ENCODE measurements around the gene KCNK10. TPM values are rescaled to one million over a fixed set of nuclear protein-coding genes. Genes with fewer than 3 reads are reported as not detected.

Gene KCNK10
- total and polyA plus RNA-seq, 4 experiments from 2014 or later: not detected

DNA sequence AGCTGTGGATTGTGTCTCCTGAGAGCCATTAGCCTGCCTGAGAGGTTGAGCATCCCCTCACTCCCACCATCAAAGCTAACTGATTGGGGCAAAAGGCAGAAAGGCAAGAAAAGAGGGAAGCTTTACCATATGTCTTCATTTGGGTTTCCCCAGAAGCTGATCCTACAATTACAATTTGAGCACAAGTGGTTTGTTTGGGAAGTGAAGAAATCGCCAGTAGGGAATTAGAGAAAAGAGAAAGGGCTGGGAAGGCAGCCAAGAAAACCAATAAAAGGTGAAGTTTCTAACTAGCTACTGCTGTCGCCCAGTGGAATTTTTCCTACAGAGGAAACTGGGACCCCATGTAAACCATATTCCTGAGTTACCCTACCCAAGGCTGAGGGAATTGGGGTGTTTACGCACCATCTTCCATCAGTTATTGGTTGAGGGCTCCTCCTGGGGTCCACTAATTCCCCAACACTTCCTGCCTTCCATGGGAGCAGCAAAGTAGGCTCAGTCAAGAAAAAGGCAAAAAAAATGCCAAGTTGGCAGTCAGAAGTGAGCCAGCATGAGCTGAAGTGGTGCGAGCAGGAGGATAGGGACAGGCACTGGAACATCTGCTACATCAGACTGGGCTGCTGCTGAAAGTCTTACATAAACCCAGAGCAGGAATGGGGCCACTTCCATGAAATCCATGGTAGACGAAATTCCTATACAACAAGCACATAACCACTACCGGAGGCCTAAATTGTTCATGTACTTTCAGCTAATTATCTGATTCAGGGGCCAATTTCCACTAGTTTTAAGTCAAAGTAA is 17.3 kb downstream of the KCNK10 start:
- intact Hi-C loops (cut with micrococcal nuclease): no loop called here
- Histone ChIP-seq H3K9me3 (ENCODE audit: control insufficient read depth in 1 of 2, low read length in 2 of 2) (no peaks in the 10 kb centered on the region), H3K27ac (ENCODE audit: low read depth, low read length) (no peak overlapping the region), H3K27me3 (ENCODE audit: insufficient read depth, low read length) (no peaks in the 10 kb centered on the region), H3K36me3 (ENCODE audit: insufficient read depth, low read length) (no peaks in the 10 kb centered on the region), H3K4me1 (ENCODE audit: insufficient read depth, low read length) (no peaks in the 10 kb centered on the region), H3K4me3 (ENCODE audit: low read length in 2 of 2) (no peak overlapping the region)
- no peaks in the 10 kb centered on the region for H3K4me1 Mint-ChIP-seq
- H3K4me3 Mint-ChIP-seq: no peak overlapping the region
- peaks cover 3 to 10% of the 10 kb centered on the region in 2 donors for H3K27me3 Mint-ChIP-seq
- CTCF ChIA-PET (ENCODE audit: partially characterized antibody): no interaction called here
- POLR2A ChIA-PET (ENCODE audit: partially characterized antibody): no interaction called here
- no peak for DNase-seq
- H3K9me3 Mint-ChIP-seq: peaks cover 0 to 4% (median 0%) of the 10 kb centered on the region in 8 donors
- H3K27ac Mint-ChIP-seq: no peak overlapping the region
- H3K36me3 Mint-ChIP-seq: no peaks in the 10 kb centered on the region

DNA sequence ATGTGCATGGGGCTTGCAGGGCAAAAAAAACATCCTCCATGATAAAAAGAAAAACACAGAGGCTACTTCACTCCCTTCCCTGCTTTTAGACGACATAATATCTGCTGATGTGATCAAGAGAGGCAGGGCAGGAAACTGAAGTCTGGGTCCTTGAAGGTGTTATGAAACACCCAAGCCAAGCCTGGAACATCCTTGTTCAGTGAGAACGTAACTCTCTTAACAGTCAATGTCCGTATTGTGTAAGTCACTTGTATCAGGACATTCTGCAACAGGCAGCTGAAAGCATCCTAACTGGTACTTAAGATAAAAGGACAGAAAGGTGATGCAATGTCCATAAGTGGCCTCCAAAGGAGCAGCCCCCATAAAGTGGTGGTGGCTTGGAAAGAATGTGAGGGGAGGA is 20.0 kb downstream of the KCNK10 start:
- CTCF ChIA-PET (ENCODE audit: partially characterized antibody): no interaction called here
- intact Hi-C loops (cut with micrococcal nuclease): no loop called here

DNA sequence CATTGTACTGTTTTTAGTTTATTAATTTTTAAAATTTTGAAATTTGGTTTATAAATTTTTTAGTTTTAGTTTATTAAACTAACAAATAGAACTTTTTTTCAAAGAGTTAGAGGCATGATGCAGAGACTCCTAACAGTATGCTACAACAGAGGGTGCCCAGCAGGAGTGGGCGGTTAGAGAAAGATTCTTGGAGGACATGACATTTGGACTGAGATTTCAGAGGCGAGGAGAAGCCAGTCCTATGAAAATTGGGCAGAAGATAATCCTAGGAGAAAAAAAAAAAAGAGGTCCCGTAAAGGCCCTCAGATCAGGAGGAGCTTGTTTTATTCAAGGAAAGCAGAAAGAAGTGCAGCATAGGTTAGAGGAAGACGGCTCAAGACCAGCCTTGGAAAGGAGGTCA is 21.7 kb downstream of the KCNK10 start:
- peaks cover 0 to 3% (median 0%) of the 10 kb centered on the region in 8 donors for H3K9me3 Mint-ChIP-seq
- ChIA-PET POLR2A (ENCODE audit: partially characterized antibody) (no interaction called here), CTCF (ENCODE audit: partially characterized antibody) (no interaction called here)
- Histone ChIP-seq H3K27ac (ENCODE audit: low read depth, low read length) (no peak overlapping the region), H3K36me3 (ENCODE audit: insufficient read depth, low read length) (no peaks in the 10 kb centered on the region), H3K9me3 (ENCODE audit: control insufficient read depth in 1 of 2, low read length in 2 of 2) (no peaks in the 10 kb centered on the region), H3K4me1 (ENCODE audit: insufficient read depth, low read length) (no peaks in the 10 kb centered on the region), H3K27me3 (ENCODE audit: insufficient read depth, low read length) (no peaks in the 10 kb centered on the region), H3K4me3 (ENCODE audit: low read length in 2 of 2) (no peak overlapping the region)
- peaks cover 0 to 3% (median 3%) of the 10 kb centered on the region in 4 donors for H3K4me1 Mint-ChIP-seq
- intact Hi-C loops (cut with micrococcal nuclease): no loop called here
- H3K27ac Mint-ChIP-seq: no peak overlapping the region
- peaks cover 17 to 25% of the 10 kb centered on the region in 2 donors for H3K27me3 Mint-ChIP-seq
- no peak overlapping the region for H3K4me3 Mint-ChIP-seq
- H3K36me3 Mint-ChIP-seq: no peaks in the 10 kb centered on the region
- no peak for DNase-seq

More for the DNA sequence above, 20.0 kb downstream of the KCNK10 start:
- Histone ChIP-seq H3K27me3 (ENCODE audit: insufficient read depth, low read length) (no peaks in the 10 kb centered on the region), H3K27ac (ENCODE audit: low read depth, low read length) (no peak overlapping the region), H3K4me1 (ENCODE audit: insufficient read depth, low read length) (no peaks in the 10 kb centered on the region), H3K36me3 (ENCODE audit: insufficient read depth, low read length) (no peaks in the 10 kb centered on the region), H3K4me3 (ENCODE audit: low read length in 2 of 2) (no peak overlapping the region), H3K9me3 (ENCODE audit: control insufficient read depth in 1 of 2, low read length in 2 of 2) (no peaks in the 10 kb centered on the region)
- DNase-seq: no peak
- Mint-ChIP-seq H3K27me3 (peaks cover 14 to 23% of the 10 kb centered on the region in 2 donors), H3K27ac (no peak overlapping the region), H3K4me1 (peaks cover 0 to 3% (median 3%) of the 10 kb centered on the region in 4 donors), H3K9me3 (peaks cover 0 to 4% (median 0%) of the 10 kb centered on the region in 8 donors), H3K36me3 (no peaks in the 10 kb centered on the region), H3K4me3 (no peak overlapping the region)
- POLR2A ChIA-PET (ENCODE audit: partially characterized antibody): no interaction called here

- CTCF ChIA-PET (ENCODE audit: partially characterized antibody): no interaction called here
- Mint-ChIP-seq H3K36me3 (no peaks in the 10 kb centered on the region), H3K9me3 (peaks cover 0 to 3% (median 0%) of the 10 kb centered on the region in 8 donors), H3K4me1 (peaks cover 0 to 3% (median 3%) of the 10 kb centered on the region in 4 donors), H3K4me3 (no peak overlapping the region), H3K27me3 (peaks cover 17 to 26% of the 10 kb centered on the region in 2 donors), H3K27ac (no peak overlapping the region)
- intact Hi-C loops (cut with micrococcal nuclease): no loop called here
- no peak overlapping the region for H3K27ac ChIP-seq (ENCODE audit: low read depth, low read length)
- H3K4me3 ChIP-seq (ENCODE audit: low read length in 2 of 2): no peak overlapping the region
- no peaks in the 10 kb centered on the region for H3K9me3 ChIP-seq (ENCODE audit: control insufficient read depth in 1 of 2, low read length in 2 of 2)
- no peaks in the 10 kb centered on the region for H3K36me3 ChIP-seq (ENCODE audit: insufficient read depth, low read length)
- POLR2A ChIA-PET (ENCODE audit: partially characterized antibody): no interaction called here
- H3K27me3 ChIP-seq (ENCODE audit: insufficient read depth, low read length): no peaks in the 10 kb centered on the region
- DNase-seq: no peak
- H3K4me1 ChIP-seq (ENCODE audit: insufficient read depth, low read length): no peaks in the 10 kb centered on the region
These were observed 22.3 kb downstream of the KCNK10 start for GRCh38 chr14:88300817-88301216.

DNA sequence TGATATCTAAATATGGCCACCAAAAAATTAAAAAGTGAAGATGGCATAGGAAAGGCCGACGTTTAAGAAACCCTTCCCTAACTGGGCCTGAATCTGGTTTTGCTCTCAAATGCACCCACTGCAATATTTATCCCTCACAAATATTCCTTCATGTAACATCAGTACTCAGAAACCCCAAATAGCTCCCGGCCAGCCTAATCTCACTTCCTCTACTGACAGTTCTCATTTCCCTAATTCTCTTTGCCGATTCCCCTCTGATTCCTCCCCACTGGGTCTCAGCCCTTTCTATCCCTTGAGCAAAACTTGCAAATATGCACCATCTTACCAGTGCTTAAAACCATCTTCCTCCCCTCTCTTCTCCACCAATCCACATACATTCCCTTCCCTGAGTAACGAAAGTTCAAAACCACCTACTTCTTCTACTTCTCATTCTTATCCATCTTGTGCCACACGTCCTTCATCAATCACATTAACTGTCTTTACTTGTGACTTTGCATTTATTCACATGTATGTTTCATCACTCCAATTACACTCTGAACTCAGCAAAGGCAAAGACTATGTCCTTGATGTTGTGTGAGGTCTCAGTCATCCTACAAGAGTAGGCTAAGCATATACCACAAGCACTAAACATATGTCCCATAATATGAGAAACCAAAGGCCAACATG is 23.1 kb downstream of the KCNK10 start:
- intact Hi-C loops (cut with micrococcal nuclease): no loop called here
- H3K4me3 ChIP-seq (ENCODE audit: low read length in 2 of 2): no peak overlapping the region
- no peaks in the 10 kb centered on the region for H3K27me3 ChIP-seq (ENCODE audit: insufficient read depth, low read length)
- no peak overlapping the region for H3K27ac ChIP-seq (ENCODE audit: low read depth, low read length)
- ChIA-PET CTCF (ENCODE audit: partially characterized antibody) (no interaction called here), POLR2A (ENCODE audit: partially characterized antibody) (no interaction called here)
- Mint-ChIP-seq H3K27me3 (peaks cover 17 to 26% of the 10 kb centered on the region in 2 donors), H3K4me3 (peak overlapping the region in 1 of 8 donors; percentile 2), H3K4me1 (peaks cover 0 to 3% (median 3%) of the 10 kb centered on the region in 4 donors), H3K9me3 (peaks cover 0 to 3% (median 0%) of the 10 kb centered on the region in 8 donors), H3K27ac (no peak overlapping the region), H3K36me3 (no peaks in the 10 kb centered on the region)
- H3K9me3 ChIP-seq (ENCODE audit: control insufficient read depth in 1 of 2, low read length in 2 of 2): no peaks in the 10 kb centered on the region
- DNase-seq: no peak
- H3K36me3 ChIP-seq (ENCODE audit: insufficient read depth, low read length): no peaks in the 10 kb centered on the region
- no peaks in the 10 kb centered on the region for H3K4me1 ChIP-seq (ENCODE audit: insufficient read depth, low read length)

DNA sequence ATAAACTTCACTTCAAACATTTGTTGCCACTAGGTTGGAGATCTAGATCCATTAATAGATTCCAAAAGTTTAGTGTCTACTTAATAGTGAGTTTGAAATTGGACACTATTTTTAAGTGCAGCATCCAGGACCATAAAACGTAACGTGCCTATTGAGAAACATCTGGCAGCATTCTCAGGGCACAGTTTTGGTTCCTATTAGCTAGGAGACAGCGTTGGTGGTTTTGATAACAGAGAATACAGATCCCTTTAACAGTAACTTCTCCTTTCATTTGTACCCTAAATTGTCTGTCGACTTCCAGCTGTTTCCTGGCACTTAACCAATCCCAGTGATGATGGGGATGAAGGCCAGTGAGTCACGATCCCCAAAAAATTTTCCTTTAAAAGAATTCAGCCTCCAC is 25.8 kb downstream of the KCNK10 start:
- peaks cover 0 to 5% (median 0%) of the 10 kb centered on the region in 8 donors for H3K9me3 Mint-ChIP-seq
- H3K27me3 Mint-ChIP-seq: peaks cover 23 to 26% of the 10 kb centered on the region in 2 donors
- Histone ChIP-seq H3K27me3 (ENCODE audit: insufficient read depth, low read length) (no peaks in the 10 kb centered on the region), H3K4me3 (ENCODE audit: low read length in 2 of 2) (no peak overlapping the region), H3K27ac (ENCODE audit: low read depth, low read length) (no peak overlapping the region), H3K9me3 (ENCODE audit: control insufficient read depth in 1 of 2, low read length in 2 of 2) (no peaks in the 10 kb centered on the region), H3K36me3 (ENCODE audit: insufficient read depth, low read length) (no peaks in the 10 kb centered on the region), H3K4me1 (ENCODE audit: insufficient read depth, low read length) (no peaks in the 10 kb centered on the region)
- ChIA-PET CTCF (ENCODE audit: partially characterized antibody) (interaction anchor here (0.6 kb wide), 1 partner anchor 198 kb away, joined by 3 read pairs; no protein-coding TSS in a partner anchor), POLR2A (ENCODE audit: partially characterized antibody) (no interaction called here)
- H3K27ac Mint-ChIP-seq: no peak overlapping the region
- intact Hi-C loops (cut with micrococcal nuclease): no loop called here
- no peak overlapping the region for H3K4me3 Mint-ChIP-seq
- no peaks in the 10 kb centered on the region for H3K36me3 Mint-ChIP-seq
- H3K4me1 Mint-ChIP-seq: peaks cover 0 to 3% (median 3%) of the 10 kb centered on the region in 4 donors
- no peak for DNase-seq

DNA sequence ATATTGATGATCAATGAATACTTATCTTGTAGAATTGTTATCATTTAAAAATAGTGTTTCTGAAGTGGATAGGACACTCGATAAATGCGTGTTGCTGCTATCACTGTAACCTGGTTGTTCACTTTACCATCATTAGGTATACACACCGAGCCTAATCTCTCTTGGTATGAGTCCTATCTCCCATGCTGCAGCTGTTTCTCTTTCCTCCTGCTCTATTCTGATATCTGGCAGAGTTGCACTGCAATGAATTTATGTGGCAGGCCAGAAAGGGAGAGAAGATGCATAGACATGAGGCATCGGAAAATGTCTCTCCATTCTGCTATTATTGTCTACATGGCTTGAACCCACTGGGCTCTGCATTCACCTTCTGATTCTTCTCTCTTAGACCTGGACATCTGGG is 26.7 kb downstream of the KCNK10 start:
- no peaks in the 10 kb centered on the region for H3K4me1 ChIP-seq (ENCODE audit: insufficient read depth, low read length)
- Mint-ChIP-seq H3K36me3 (no peaks in the 10 kb centered on the region), H3K27me3 (peaks cover 22% of the 10 kb centered on the region in 2 donors), H3K9me3 (peaks cover 0 to 4% (median 0%) of the 10 kb centered on the region in 8 donors), H3K4me1 (peaks cover 0 to 3% (median 3%) of the 10 kb centered on the region in 4 donors), H3K4me3 (no peak overlapping the region), H3K27ac (no peak overlapping the region)
- intact Hi-C loops (cut with micrococcal nuclease): no loop called here
- H3K27me3 ChIP-seq (ENCODE audit: insufficient read depth, low read length): no peaks in the 10 kb centered on the region
- H3K27ac ChIP-seq (ENCODE audit: low read depth, low read length): no peak overlapping the region
- H3K9me3 ChIP-seq (ENCODE audit: control insufficient read depth in 1 of 2, low read length in 2 of 2): no peaks in the 10 kb centered on the region
- POLR2A ChIA-PET (ENCODE audit: partially characterized antibody): no interaction called here
- no peak overlapping the region for H3K4me3 ChIP-seq (ENCODE audit: low read length in 2 of 2)
- CTCF ChIA-PET (ENCODE audit: partially characterized antibody): no interaction called here
- no peaks in the 10 kb centered on the region for H3K36me3 ChIP-seq (ENCODE audit: insufficient read depth, low read length)
- DNase-seq: no peak

Data from CD4-positive, alpha-beta memory T cell (primary cell).